Measurements from ENCODE around the gene RASGRP3. TPM values are rescaled to one million over a fixed set of nuclear protein-coding genes. Genes with fewer than 3 reads are reported as not detected.
A peak's percentile ranks its signal among the peaks of the same experiment; 100 is the strongest.

The RASGRP3 gene
- 0.72 and 1.5 TPM in 2 replicates for total RNA-seq

DNA sequence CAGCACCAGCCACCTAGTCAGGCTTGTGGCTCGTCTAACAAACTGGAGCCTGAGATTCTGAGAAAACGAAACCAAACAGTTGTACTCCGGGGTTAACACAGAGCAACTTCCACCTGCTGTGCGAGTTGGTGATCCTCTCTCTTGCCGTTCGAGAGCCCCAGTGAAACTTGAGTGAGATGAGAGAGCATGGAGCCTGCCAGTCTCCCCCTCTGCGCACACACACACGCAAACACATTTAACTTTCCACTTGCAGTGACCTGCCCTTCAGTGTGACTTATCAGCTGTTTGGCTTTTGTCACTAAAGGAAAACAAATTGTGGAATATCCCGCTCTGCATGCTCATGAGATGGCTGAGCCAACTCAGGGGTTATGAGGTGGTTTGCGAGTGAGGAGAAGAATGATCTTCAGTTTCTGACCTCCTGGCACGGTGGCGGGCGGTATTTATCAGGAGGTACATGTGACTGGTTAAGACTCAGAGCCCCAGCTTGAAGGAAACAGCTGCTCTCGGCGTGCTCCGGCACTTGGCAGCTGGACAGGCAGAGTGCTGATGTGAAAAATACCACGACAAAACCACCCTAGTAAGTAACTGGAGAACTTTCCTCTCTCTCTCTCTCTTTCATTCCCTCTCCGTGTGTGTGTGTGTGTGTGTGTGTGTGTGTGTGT, at the start of gene RASGRP3:
RASGRP3 (plus strand) TSS at position 519 of the 662 bp plus-strand sequence. CDS start 38,488 bp downstream, outside the sequence.
- no peaks in the 10 kb centered on the region for H3K9me3 ChIP-seq (ENCODE audit: low read depth, low read length)
- peak within 1 kb of the TSS; percentile 92 for H2AFZ ChIP-seq (ENCODE audit: low read length)
- H3K4me2 ChIP-seq (ENCODE audit: insufficient read depth, low read length) = peak within 1 kb of the TSS; percentile 95
- no peaks in the 10 kb centered on the region for H4K20me1 ChIP-seq (ENCODE audit: insufficient read depth, low read length)
- peaks cover 9% of the 10 kb centered on the region for H3K27me3 ChIP-seq (ENCODE audit: insufficient read depth, low read length)
- peak within 1 kb of the TSS; percentile 78 for H3K4me3 ChIP-seq (ENCODE audit: insufficient read depth, low read length)
- DNase-seq (ENCODE audit: insufficient read length, low spot score, missing footprints) = peak; percentile 66
- H3K79me2 ChIP-seq (ENCODE audit: insufficient read depth, low read length) = no peaks in the 10 kb centered on the region
- H3K4me1 ChIP-seq (ENCODE audit: insufficient read depth, low read length) = peaks cover 8% of the 10 kb centered on the region
- TF ChIP-seq CTCF (IDR thresholded peaks at IDR 0.05; ENCODE audit: extremely low read depth, low read depth, low read length) = no peak
- peak within 1 kb of the TSS; percentile 63 for H3K27ac ChIP-seq (ENCODE audit: low read depth, low read length)
- no peaks in the 10 kb centered on the region for H3K36me3 ChIP-seq (ENCODE audit: insufficient read depth, low read length)

DNA sequence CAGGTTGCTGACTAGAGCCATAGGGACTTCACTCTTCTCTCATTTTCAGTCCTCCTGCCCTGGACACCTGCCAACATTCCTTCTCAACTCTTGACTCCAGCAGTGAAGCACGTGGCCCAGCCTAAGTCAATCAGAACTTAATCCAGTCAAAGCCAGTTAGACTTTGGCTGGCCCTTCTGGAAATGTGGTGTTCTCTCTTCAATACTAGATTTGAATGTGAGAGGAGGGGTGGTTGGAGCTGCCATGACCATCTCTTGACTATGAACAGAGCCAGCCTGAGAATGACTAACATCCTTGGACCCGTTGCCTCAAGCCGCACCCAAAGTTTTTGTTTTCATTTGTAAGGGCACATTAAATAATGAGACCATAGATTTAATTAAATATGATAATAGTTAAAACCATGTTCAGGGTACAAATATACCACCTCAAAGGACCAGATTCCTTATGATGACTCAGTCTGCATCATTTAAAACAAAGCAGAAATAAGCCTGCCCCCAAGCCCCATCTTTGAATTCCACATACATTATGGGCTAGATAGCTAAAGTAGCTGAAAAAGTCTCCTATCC, 49.7 kb upstream of the RASGRP3 start:
- DNase-seq (ENCODE audit: insufficient read length, low spot score, missing footprints) = peak; percentile 87
- no peak overlapping the region for H2AFZ ChIP-seq (ENCODE audit: low read length)
- H3K27ac ChIP-seq (ENCODE audit: low read depth, low read length) = peak overlapping the region; percentile 57
- no peak overlapping the region for H3K4me3 ChIP-seq (ENCODE audit: insufficient read depth, low read length)
- H3K27me3 ChIP-seq (ENCODE audit: insufficient read depth, low read length) = no peaks in the 10 kb centered on the region
- H3K36me3 ChIP-seq (ENCODE audit: insufficient read depth, low read length) = no peaks in the 10 kb centered on the region
- no peaks in the 10 kb centered on the region for H3K9me3 ChIP-seq (ENCODE audit: low read depth, low read length)
- H3K4me1 ChIP-seq (ENCODE audit: insufficient read depth, low read length) = peaks cover 20% of the 10 kb centered on the region
- TF ChIP-seq CTCF (IDR thresholded peaks at IDR 0.05; ENCODE audit: extremely low read depth, low read depth, low read length) = no peak
- peak overlapping the region; percentile 7 for H3K4me2 ChIP-seq (ENCODE audit: insufficient read depth, low read length)
- H4K20me1 ChIP-seq (ENCODE audit: insufficient read depth, low read length) = no peaks in the 10 kb centered on the region
- H3K79me2 ChIP-seq (ENCODE audit: insufficient read depth, low read length) = no peaks in the 10 kb centered on the region

DNA sequence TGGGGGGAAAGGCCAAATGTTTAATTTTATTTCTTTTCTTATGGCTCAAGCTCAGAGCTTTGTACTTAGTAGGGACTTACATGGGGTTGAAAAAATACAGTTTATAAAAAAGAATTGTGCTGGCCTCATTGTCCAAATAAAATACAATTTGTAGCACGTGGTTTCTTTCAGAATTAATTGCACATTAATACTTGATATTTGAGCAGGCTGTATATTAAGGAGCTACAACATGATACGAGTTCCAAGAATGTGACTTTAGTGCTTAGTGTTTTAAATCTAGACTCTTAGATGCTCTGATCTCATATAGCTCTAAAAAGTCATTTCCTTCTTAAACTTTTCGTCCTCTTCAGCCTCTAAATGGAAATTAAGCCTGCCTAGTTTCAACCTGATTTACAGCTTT, 46.4 kb upstream of the RASGRP3 start:
- Histone ChIP-seq H2AFZ (ENCODE audit: low read length) (no peak overlapping the region), H4K20me1 (ENCODE audit: insufficient read depth, low read length) (no peaks in the 10 kb centered on the region), H3K4me1 (ENCODE audit: insufficient read depth, low read length) (peaks cover 22% of the 10 kb centered on the region), H3K36me3 (ENCODE audit: insufficient read depth, low read length) (no peaks in the 10 kb centered on the region), H3K79me2 (ENCODE audit: insufficient read depth, low read length) (no peaks in the 10 kb centered on the region), H3K4me3 (ENCODE audit: insufficient read depth, low read length) (no peak overlapping the region), H3K27ac (ENCODE audit: low read depth, low read length) (no peak overlapping the region), H3K9me3 (ENCODE audit: low read depth, low read length) (no peaks in the 10 kb centered on the region), H3K4me2 (ENCODE audit: insufficient read depth, low read length) (no peak overlapping the region), H3K27me3 (ENCODE audit: insufficient read depth, low read length) (no peaks in the 10 kb centered on the region)
- DNase-seq (ENCODE audit: insufficient read length, low spot score, missing footprints) = no peak
- TF ChIP-seq CTCF (IDR thresholded peaks at IDR 0.05; ENCODE audit: extremely low read depth, low read depth, low read length) = no peak

DNA sequence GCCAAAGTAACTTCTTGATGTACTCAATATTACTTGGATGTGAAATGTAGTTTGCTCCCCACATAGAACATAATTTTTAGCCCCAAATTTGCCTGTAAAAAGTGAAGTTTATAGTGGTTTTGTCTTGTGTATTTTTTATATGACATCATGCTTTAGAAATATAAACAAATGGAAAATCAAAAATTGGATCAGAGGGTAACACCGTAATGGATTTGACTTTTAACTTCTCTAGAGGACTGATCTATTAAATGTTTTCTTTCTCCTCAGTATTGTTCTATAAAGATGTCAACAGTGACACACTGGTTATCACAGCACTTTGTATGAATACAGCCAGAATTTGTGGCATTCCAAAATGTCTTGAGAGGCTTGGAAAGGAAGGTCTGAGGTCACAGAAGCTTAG, 45.6 kb upstream of the RASGRP3 start:
- no peak for TF ChIP-seq CTCF (IDR thresholded peaks at IDR 0.05; ENCODE audit: extremely low read depth, low read depth, low read length)
- H2AFZ ChIP-seq (ENCODE audit: low read length) = peak overlapping the region; percentile 51
- no peaks in the 10 kb centered on the region for H3K27me3 ChIP-seq (ENCODE audit: insufficient read depth, low read length)
- H3K4me2 ChIP-seq (ENCODE audit: insufficient read depth, low read length) = no peak overlapping the region
- H3K27ac ChIP-seq (ENCODE audit: low read depth, low read length) = no peak overlapping the region
- no peaks in the 10 kb centered on the region for H3K9me3 ChIP-seq (ENCODE audit: low read depth, low read length)
- H4K20me1 ChIP-seq (ENCODE audit: insufficient read depth, low read length) = no peaks in the 10 kb centered on the region
- H3K4me1 ChIP-seq (ENCODE audit: insufficient read depth, low read length) = peaks cover 17% of the 10 kb centered on the region
- DNase-seq (ENCODE audit: insufficient read length, low spot score, missing footprints) = no peak
- no peak overlapping the region for H3K4me3 ChIP-seq (ENCODE audit: insufficient read depth, low read length)
- no peaks in the 10 kb centered on the region for H3K79me2 ChIP-seq (ENCODE audit: insufficient read depth, low read length)
- H3K36me3 ChIP-seq (ENCODE audit: insufficient read depth, low read length) = no peaks in the 10 kb centered on the region
